Measurements from ENCODE around the gene PHGDH. TPM values are rescaled to one million over a fixed set of nuclear protein-coding genes. Genes with fewer than 3 reads are reported as not detected.
"Not testable (repeated sequence)": the region's sequence is repeated elsewhere in the genome, so short reads cannot be mapped to it uniquely, and the experiment has no call there.

PHGDH gene
- total RNA-seq, 1 experiment from 2014 or later: 589 TPM

GRCh38 chr1:119682141-119682540 lies 29.6 kb upstream of the PHGDH start:
- DNase-seq: no peak
- Histone ChIP-seq H3K4me3 (ENCODE audit: insufficient read depth, low read depth, low read length) (no peak overlapping the region), H3K36me3 (replicated peaks; ENCODE audit: control insufficient read depth, insufficient read depth, low read length) (no peaks in the 10 kb centered on the region), H3K27me3 (ENCODE audit: control insufficient read depth, insufficient read depth, low read length) (no peaks in the 10 kb centered on the region)

- H3K27me3 ChIP-seq (ENCODE audit: control insufficient read depth, insufficient read depth, low read length): no peaks in the 10 kb centered on the region
- DNase-seq: no peak
- H3K4me3 ChIP-seq (ENCODE audit: insufficient read depth, low read depth, low read length): no peak overlapping the region
- no peaks in the 10 kb centered on the region for H3K36me3 ChIP-seq (replicated peaks; ENCODE audit: control insufficient read depth, insufficient read depth, low read length)
Observed at GRCh38 chr1:119683893-119684292, 27.8 kb upstream of the PHGDH start.

GRCh38 chr1:119686661-119687060 lies 25.1 kb upstream of the PHGDH start:
- Histone ChIP-seq H3K4me3 (ENCODE audit: insufficient read depth, low read depth, low read length) (no peak overlapping the region), H3K36me3 (replicated peaks; ENCODE audit: control insufficient read depth, insufficient read depth, low read length) (no peaks in the 10 kb centered on the region), H3K27me3 (ENCODE audit: control insufficient read depth, insufficient read depth, low read length) (no peaks in the 10 kb centered on the region)
- no peak for DNase-seq

- H3K4me3 ChIP-seq (ENCODE audit: insufficient read depth, low read depth, low read length): no peak overlapping the region
- peak; percentile 57 for DNase-seq
Observed at GRCh38 chr1:119687434-119688079, 24.2 kb upstream of the PHGDH start.

GRCh38 chr1:119688810-119689209 lies 22.9 kb upstream of the PHGDH start:
- Histone ChIP-seq H3K36me3 (replicated peaks; ENCODE audit: control insufficient read depth, insufficient read depth, low read length) (no peaks in the 10 kb centered on the region), H3K27me3 (ENCODE audit: control insufficient read depth, insufficient read depth, low read length) (no peaks in the 10 kb centered on the region), H3K4me3 (ENCODE audit: insufficient read depth, low read depth, low read length) (no peak overlapping the region)
- no peak for DNase-seq

More at GRCh38 chr1:119687434-119688079, 24.2 kb upstream of the PHGDH start:
- Histone ChIP-seq H3K27me3 (ENCODE audit: control insufficient read depth, insufficient read depth, low read length) (no peaks in the 10 kb centered on the region), H3K36me3 (replicated peaks; ENCODE audit: control insufficient read depth, insufficient read depth, low read length) (no peaks in the 10 kb centered on the region)

- no peak for DNase-seq
- Histone ChIP-seq H3K27me3 (ENCODE audit: control insufficient read depth, insufficient read depth, low read length) (no peaks in the 10 kb centered on the region), H3K4me3 (ENCODE audit: insufficient read depth, low read depth, low read length) (no peak overlapping the region)
Observed at GRCh38 chr1:119689511-119689910, 22.2 kb upstream of the PHGDH start.

GRCh38 chr1:119696863-119697262 lies 14.9 kb upstream of the PHGDH start:
- not testable (repeated sequence) for H3K36me3 ChIP-seq (replicated peaks; ENCODE audit: control insufficient read depth, insufficient read depth, low read length); H3K4me3 ChIP-seq (ENCODE audit: insufficient read depth, low read depth, low read length); H3K27me3 ChIP-seq (ENCODE audit: control insufficient read depth, insufficient read depth, low read length); DNase-seq

More at GRCh38 chr1:119689511-119689910, 22.2 kb upstream of the PHGDH start:
- no peaks in the 10 kb centered on the region for H3K36me3 ChIP-seq (replicated peaks; ENCODE audit: control insufficient read depth, insufficient read depth, low read length)

- no peaks in the 10 kb centered on the region for H3K27me3 ChIP-seq (ENCODE audit: control insufficient read depth, insufficient read depth, low read length)
- no peak overlapping the region for H3K4me3 ChIP-seq (ENCODE audit: insufficient read depth, low read depth, low read length)
- H3K36me3 ChIP-seq (replicated peaks; ENCODE audit: control insufficient read depth, insufficient read depth, low read length): no peaks in the 10 kb centered on the region
- no peak for DNase-seq
Observed at GRCh38 chr1:119697598-119697997, 14.1 kb upstream of the PHGDH start.

GRCh38 chr1:119700326-119700725 lies 11.4 kb upstream of the PHGDH start:
- Histone ChIP-seq H3K27me3 (ENCODE audit: control insufficient read depth, insufficient read depth, low read length) (no peaks in the 10 kb centered on the region), H3K36me3 (replicated peaks; ENCODE audit: control insufficient read depth, insufficient read depth, low read length) (no peaks in the 10 kb centered on the region), H3K4me3 (ENCODE audit: insufficient read depth, low read depth, low read length) (no peak overlapping the region)
- no peak for DNase-seq

- H3K36me3 ChIP-seq (replicated peaks; ENCODE audit: control insufficient read depth, insufficient read depth, low read length): no peaks in the 10 kb centered on the region
- H3K27me3 ChIP-seq (ENCODE audit: control insufficient read depth, insufficient read depth, low read length): no peaks in the 10 kb centered on the region
- no peak overlapping the region for H3K4me3 ChIP-seq (ENCODE audit: insufficient read depth, low read depth, low read length)
- DNase-seq: no peak
Observed at GRCh38 chr1:119701659-119702058, 10.1 kb upstream of the PHGDH start.

- Histone ChIP-seq H3K27me3 (ENCODE audit: control insufficient read depth, insufficient read depth, low read length) (no peaks in the 10 kb centered on the region), H3K4me3 (ENCODE audit: insufficient read depth, low read depth, low read length) (no peak overlapping the region)
Observed at GRCh38 chr1:119702384-119702783, 9.3 kb upstream of the PHGDH start.

GRCh38 chr1:119703666-119704450 lies 7.9 kb upstream of the PHGDH start:
- peaks cover 2% of the 10 kb centered on the region; the same call in 1 of the 2 replicates for H3K27me3 ChIP-seq (ENCODE audit: control insufficient read depth, insufficient read depth, low read length)

More at GRCh38 chr1:119702384-119702783, 9.3 kb upstream of the PHGDH start:
- no peak for DNase-seq
- no peaks in the 10 kb centered on the region for H3K36me3 ChIP-seq (replicated peaks; ENCODE audit: control insufficient read depth, insufficient read depth, low read length)

GRCh38 chr1:119706599-119706998 lies 5.1 kb upstream of the PHGDH start:
- DNase-seq; H3K4me3 ChIP-seq (ENCODE audit: insufficient read depth, low read depth, low read length); H3K36me3 ChIP-seq (replicated peaks; ENCODE audit: control insufficient read depth, insufficient read depth, low read length); H3K27me3 ChIP-seq (ENCODE audit: control insufficient read depth, insufficient read depth, low read length): not testable (repeated sequence)

More at GRCh38 chr1:119703666-119704450, 7.9 kb upstream of the PHGDH start:
- Histone ChIP-seq H3K36me3 (replicated peaks; ENCODE audit: control insufficient read depth, insufficient read depth, low read length) (no peaks in the 10 kb centered on the region), H3K4me3 (ENCODE audit: insufficient read depth, low read depth, low read length) (no peak overlapping the region)
- DNase-seq: no peak

GRCh38 chr1:119711356-119711803 lies 354 bp upstream of the PHGDH start:
- H3K4me3 ChIP-seq (ENCODE audit: insufficient read depth, low read depth, low read length): peak overlapping the region; percentile 99; the same call in 1 of the 2 replicates
- not testable (repeated sequence) for DNase-seq; H3K27me3 ChIP-seq (ENCODE audit: control insufficient read depth, insufficient read depth, low read length); H3K36me3 ChIP-seq (replicated peaks; ENCODE audit: control insufficient read depth, insufficient read depth, low read length)
